PC-3 (cell line): ENCODE data around the gene THRB. TPM values are rescaled to one million over a fixed set of nuclear protein-coding genes. Genes with fewer than 3 reads are reported as not detected.

Experiments
- ATAC-seq: fragments of 200-7000 bp; cut with Tn5 transposase; 2 replicates; pipeline ENCODE4 v1.9.1; 2020; ENCODE audit warnings: mild to moderate bottlenecking, moderate library complexity
- BruUV-seq: library from RNA; stranded (reverse); fragments of 400-500 nt; replicated peaks from 2 replicates; lab custom pipeline; 2021; lab: Mats Ljungman, UMichigan
- CTCF ChIA-PET: fragments of 300-600 bp; sonication (Branson Sonifier 250); formaldehyde crosslinking; loops from one replicate; lab custom pipeline; 2022; ENCODE audit warnings: antibody characterized with exemption; lab: Charles Lee
- POLR2A ChIA-PET: fragments of 300-600 bp; sonication (Branson Sonifier 250); formaldehyde crosslinking; loops from one replicate; lab custom pipeline; 2022; ENCODE audit warnings: antibody characterized with exemption; ENCODE audit not compliant: unreplicated experiment; lab: Charles Lee
- DNase-seq: peaks from one replicate; pipeline ENCODE4 v3.0.0-alpha.2; 2015
- H2AFZ ChIP-seq: fragments of 300-600 bp; sonication (generic); 2 replicates; pipeline ENCODE4 v1.6.0; 2016; ENCODE audit warnings: antibody characterized with exemption, low read length
- H3F3A ChIP-seq: fragments of 300-600 bp; sonication (generic); one replicate; pipeline ENCODE4 v1.6.0; 2017; ENCODE audit warnings: antibody characterized with exemption, low read length, control low read depth, mild to moderate bottlenecking; ENCODE audit not compliant: unreplicated experiment
- H3K27ac ChIP-seq: fragments of 300-600 bp; sonication (generic); 2 replicates; pipeline ENCODE4 v1.5.1; 2016; ENCODE audit warnings: mild to moderate bottlenecking, low read length
- H3K27me3 ChIP-seq: fragments of 300-600 bp; sonication (generic); 2 replicates; pipeline ENCODE4 v1.6.1; 2016; ENCODE audit warnings: low read length, mixed read lengths
- H3K36me3 ChIP-seq: fragments of 300-600 bp; sonication (generic); 2 replicates; pipeline ENCODE4 v1.6.1; 2016; ENCODE audit warnings: low read depth, mixed run types, low read length, mixed read lengths
- H3K4me1 ChIP-seq: fragments of 300-600 bp; sonication (generic); 2 replicates; pipeline ENCODE4 v1.5.1; 2016; ENCODE audit warnings: low read length; ENCODE audit not compliant: insufficient read depth
- H3K4me2 ChIP-seq: fragments of 300-600 bp; sonication (generic); 2 replicates; pipeline ENCODE4 v1.6.0; 2016; ENCODE audit warnings: low read length
- H3K4me3 ChIP-seq: fragments of 300-600 bp; sonication (generic); 2 replicates; pipeline ENCODE4 v1.5.1; 2016; ENCODE audit warnings: mild to moderate bottlenecking, low read length, mixed read lengths
- H3K79me2 ChIP-seq: fragments of 300-600 bp; sonication (generic); 2 replicates; pipeline ENCODE4 v1.6.1; 2017; ENCODE audit warnings: low read length, mixed read lengths
- H3K9ac ChIP-seq: fragments of 300-600 bp; sonication (generic); 2 replicates; pipeline ENCODE4 v1.6.0; 2016; ENCODE audit warnings: mild to moderate bottlenecking, low read length
- H3K9me2 ChIP-seq: fragments of 300-600 bp; sonication (generic); replicated peaks from 2 replicates; pipeline ENCODE4 v1.6.1; 2016; ENCODE audit warnings: mixed run types, low read length, mixed read lengths
- H3K9me3 ChIP-seq: fragments of 300-600 bp; sonication (generic); 2 replicates; pipeline ENCODE4 v1.6.1; 2016; ENCODE audit warnings: low read length, mixed read lengths
- H4K20me1 ChIP-seq: fragments of 300-600 bp; sonication (generic); 2 replicates; pipeline ENCODE4 v1.6.1; 2016; ENCODE audit warnings: low read length, mixed read lengths
- CTCF ChIP-seq: fragments of 300-600 bp; sonication (generic); conservative IDR thresholded peaks from 2 replicates; pipeline ENCODE4 v1.5.1; 2017; ENCODE audit warnings: antibody characterized with exemption, low read depth, mild to moderate bottlenecking, low read length
- EZH2 ChIP-seq: fragments of 300-600 bp; sonication (generic); IDR thresholded peaks from one replicate; pipeline ENCODE4 v1.6.1; 2017; ENCODE audit warnings: antibody characterized with exemption, mild to moderate bottlenecking, low read length; ENCODE audit not compliant: unreplicated experiment
- EZH2phosphoT487 ChIP-seq: fragments of 300-600 bp; sonication (generic); IDR thresholded peaks from 2 replicates; pipeline ENCODE4 v1.6.1; 2018; ENCODE audit warnings: mild to moderate bottlenecking, antibody characterized with exemption, low read length, borderline replicate concordance
- intact Hi-C: fragments of 100-400 bp; cut with micrococcal nuclease; formaldehyde crosslinking; loops from 2 replicates; pipeline ENCODE4 v1.9.0; 2023
- total RNA-seq: library from RNA; depleted of rRNA; stranded (reverse); fragments of >200 nt; gene quantifications from 2 replicates; pipeline ENCODE4 v1.2.3, GENCODE V29; 2014

Gene THRB
- total RNA-seq, 1 experiment from 2014 or later, result 9.7 TPM

- ATAC-seq, result peak; percentile 14
- no TSS peak for BruUV-seq
- H3K36me3 ChIP-seq, result no peaks in the 10 kb centered on the region
Measured at GRCh38 chr3:24344784-24345439, 149.7 kb downstream of the THRB start.

GRCh38 chr3:24343084-24343783 lies 151.4 kb downstream of the THRB start:
- no peak overlapping the region for H2AFZ ChIP-seq
- POLR2A ChIA-PET, result interaction anchor here (0.5 to 0.6 kb wide), 3 partner anchors 20 to 267 kb away, joined by 3 to 4 read pairs (median 3); no protein-coding TSS in a partner anchor
- H3K4me1 ChIP-seq, result peaks cover 48% of the 10 kb centered on the region
- ATAC-seq (peak; percentile 93), DNase-seq (peak; percentile 94)
- CTCF ChIA-PET, result no interaction called here
- H4K20me1 ChIP-seq, result no peaks in the 10 kb centered on the region
- peak overlapping the region; percentile 35 for H3K9ac ChIP-seq
- BruUV-seq, result no TSS peak
- H3K27ac ChIP-seq, result peak overlapping the region; percentile 86
- H3K36me3 ChIP-seq, result no peaks in the 10 kb centered on the region
- peak overlapping the region; percentile 72 for H3K4me2 ChIP-seq
- no peaks in the 10 kb centered on the region for H3K79me2 ChIP-seq
- peaks cover 6% of the 10 kb centered on the region for H3F3A ChIP-seq
- intact Hi-C loops, result loop anchor here (1.0 kb wide), 3 partner anchors 20 to 70 kb away; no protein-coding TSS in a partner anchor
- H3K4me3 ChIP-seq, result peak overlapping the region; percentile 23; the same call in 1 of the 2 replicates
- no peaks in the 10 kb centered on the region for H3K9me3 ChIP-seq
- no peak for TF ChIP-seq EZH2
- TF ChIP-seq CTCF, result no peak
- no peak for TF ChIP-seq EZH2phosphoT487
- no peaks in the 10 kb centered on the region for H3K27me3 ChIP-seq
- H3K9me2 ChIP-seq, result no peaks in the 10 kb centered on the region

More at GRCh38 chr3:24344784-24345439, 149.7 kb downstream of the THRB start:
- Histone ChIP-seq H3K9ac (no peak overlapping the region), H3F3A (peaks cover 6% of the 10 kb centered on the region), H3K4me2 (peak overlapping the region; percentile 46), H3K27ac (peak overlapping the region; percentile 0; the same call in 1 of the 2 replicates), H3K79me2 (no peaks in the 10 kb centered on the region), H4K20me1 (no peaks in the 10 kb centered on the region), H3K4me1 (peaks cover 43% of the 10 kb centered on the region), H3K9me2 (no peaks in the 10 kb centered on the region), H2AFZ (no peak overlapping the region), H3K9me3 (no peaks in the 10 kb centered on the region), H3K4me3 (no peak overlapping the region), H3K27me3 (no peaks in the 10 kb centered on the region)
- peak; percentile 73 for DNase-seq
- ChIA-PET POLR2A (no interaction called here), CTCF (interaction anchor here (0.7 kb wide), 1 partner anchor 278 kb away, joined by 3 read pairs; no protein-coding TSS in a partner anchor)
- intact Hi-C loops, result loop anchor here (1.0 kb wide), 1 partner anchor 37 kb away; no protein-coding TSS in a partner anchor
- TF ChIP-seq EZH2phosphoT487 (no peak), CTCF (no peak), EZH2 (no peak)
